CD4-positive, alpha-beta T cell treated with Interleukin-10 for 1 hour (primary cell): Measurements from ENCODE around the gene LZIC.
"Not testable (repeated sequence)": the region's sequence is repeated elsewhere in the genome, so short reads cannot be mapped to it uniquely, and the experiment has no call there.

Experiments used
- DNase-seq: peaks from one replicate; pipeline ENCODE4 v3.0.0-alpha.2; 2020

The LZIC gene

DNA sequence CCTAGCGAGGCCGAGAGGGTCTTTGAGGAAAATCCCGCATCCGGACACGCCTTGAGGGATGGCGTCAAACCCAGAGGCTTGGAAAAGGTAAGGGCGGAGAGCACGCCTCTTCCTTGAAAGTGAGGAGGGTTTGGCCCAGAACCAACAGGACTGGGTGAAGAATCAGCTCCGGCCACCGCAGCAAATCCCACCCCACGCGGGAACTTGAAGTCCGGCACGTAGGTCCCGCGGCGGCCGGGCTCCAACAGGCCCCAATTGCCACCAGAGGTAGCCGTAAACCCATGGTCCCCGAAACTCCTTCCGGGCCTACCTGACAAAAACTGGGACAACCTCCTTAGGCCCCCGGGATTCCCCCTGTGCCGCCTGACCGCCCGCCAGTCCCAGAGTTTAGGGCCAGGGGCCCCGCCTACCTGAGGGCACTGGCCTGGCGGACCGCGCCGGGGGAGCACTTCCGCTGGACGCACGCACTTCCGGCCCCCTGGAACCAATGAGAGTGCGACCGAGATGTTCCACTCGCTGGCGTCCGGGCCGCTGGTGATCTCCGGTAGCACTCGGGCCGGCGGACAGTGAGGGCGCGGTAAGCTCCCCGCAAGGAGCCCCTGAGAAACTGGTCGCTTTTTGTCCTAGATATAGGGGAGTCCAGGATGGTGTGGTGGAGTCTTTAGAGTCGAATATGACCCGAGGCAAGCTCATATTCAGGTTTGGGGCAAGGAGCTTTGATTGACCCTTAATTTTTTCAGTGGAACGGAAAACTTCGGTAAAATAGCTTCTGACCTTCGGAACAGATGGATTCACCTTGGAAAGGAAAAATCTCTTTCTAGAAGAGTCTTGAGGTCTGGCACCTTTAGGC lies at the start of gene LZIC, which contains the start of gene NMNAT1:
Gene LZIC, minus strand, starts transcription at position 453 of the 850 bp plus-strand sequence. CDS start 6,772 bp downstream, outside the sequence.
Gene NMNAT1, plus strand, starts transcription at position 537 of the 850 bp plus-strand sequence. CDS start 28,599 bp downstream, outside the sequence.
- DNase-seq, result peak; percentile 93

GRCh38 chr1:9992910-9993309 lies 49.7 kb upstream of the LZIC start:
- no peak for DNase-seq

DNA sequence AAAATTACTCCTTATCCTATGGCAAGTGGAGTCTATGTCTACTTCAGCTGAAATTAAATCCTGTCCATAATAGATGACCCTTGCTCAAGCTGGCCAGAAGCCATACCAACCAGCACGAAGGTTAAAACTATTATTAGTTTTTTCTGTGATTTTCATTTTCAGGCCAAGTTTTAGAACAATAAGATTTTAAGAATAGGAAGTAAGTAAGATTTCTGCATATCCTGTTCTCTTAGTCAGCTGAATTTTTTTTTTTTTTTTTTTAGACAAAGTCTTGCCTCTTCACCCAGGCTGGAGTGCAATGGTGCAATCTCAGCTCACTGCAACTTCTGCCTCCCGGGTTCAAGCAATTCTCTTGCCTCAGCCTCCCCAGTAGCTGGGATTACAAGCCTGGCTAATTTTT lies 47.8 kb upstream of the LZIC start:
- DNase-seq, result no peak

DNA sequence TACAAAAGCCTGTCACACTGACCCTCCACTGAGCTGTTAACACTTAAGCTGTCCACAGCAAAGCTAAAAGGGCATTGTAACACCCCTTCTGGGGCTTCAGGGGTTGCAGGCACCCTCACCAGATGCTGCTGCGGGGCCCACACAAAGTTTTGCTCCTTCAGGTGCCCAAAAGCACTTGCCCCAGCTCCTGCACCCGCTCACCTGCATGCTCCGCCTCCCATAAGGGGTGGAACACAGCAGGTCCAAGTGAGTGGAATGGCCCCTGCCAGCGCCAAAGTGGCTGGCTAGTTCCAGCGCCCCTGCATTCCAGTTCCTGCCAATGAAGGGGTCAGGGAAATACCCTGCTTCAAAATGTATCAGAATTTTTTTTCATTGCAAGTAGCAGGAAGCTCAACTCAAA lies 46.6 kb upstream of the LZIC start:
- no peak for DNase-seq

DNA sequence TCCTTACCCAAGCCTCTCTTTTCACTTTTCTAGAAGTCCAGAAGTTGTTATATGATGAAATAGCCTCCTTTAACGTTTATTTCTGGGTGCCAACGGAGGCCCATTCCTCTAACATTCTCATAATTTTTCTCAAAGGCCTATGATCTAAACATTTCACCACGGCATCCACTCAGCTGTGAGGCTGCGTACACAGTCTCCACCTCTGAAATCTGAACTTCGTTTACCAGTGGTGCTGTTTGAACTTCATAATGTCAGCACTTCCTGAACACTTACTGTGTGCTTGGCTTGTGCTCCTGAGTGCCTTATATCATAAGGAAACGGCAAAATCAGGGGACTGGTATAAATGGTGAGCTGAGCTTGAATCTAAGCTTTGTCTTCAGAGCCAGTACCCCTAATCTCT lies 41.8 kb upstream of the LZIC start:
- DNase-seq, result no peak

DNA sequence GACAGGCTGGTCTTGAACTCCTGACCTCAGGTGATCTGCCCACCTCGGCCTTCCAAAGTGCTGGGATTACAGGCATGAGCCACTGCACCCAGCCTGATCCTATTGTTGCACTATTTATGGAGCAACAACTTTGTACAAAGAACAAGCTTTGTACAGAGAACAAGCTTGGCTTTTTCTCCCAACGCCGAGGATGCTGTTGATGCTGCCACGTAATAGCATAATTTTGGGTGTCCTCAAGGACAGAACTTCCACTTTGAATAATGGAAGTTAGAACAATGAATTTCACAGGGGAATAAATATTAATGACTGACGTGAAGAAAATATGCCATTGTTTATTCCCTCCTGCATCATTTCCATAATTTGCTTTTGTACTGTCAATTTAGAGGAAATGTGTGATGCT lies 41.1 kb upstream of the LZIC start:
- DNase-seq, result no peak

- no peak for DNase-seq
Measured at GRCh38 chr1:9960706-9961562, 17.7 kb upstream of the LZIC start.

GRCh38 chr1:9960011-9960410 lies 16.8 kb upstream of the LZIC start:
- no peak for DNase-seq

GRCh38 chr1:9957726-9958125 lies 14.5 kb upstream of the LZIC start:
- DNase-seq, result no peak

DNA sequence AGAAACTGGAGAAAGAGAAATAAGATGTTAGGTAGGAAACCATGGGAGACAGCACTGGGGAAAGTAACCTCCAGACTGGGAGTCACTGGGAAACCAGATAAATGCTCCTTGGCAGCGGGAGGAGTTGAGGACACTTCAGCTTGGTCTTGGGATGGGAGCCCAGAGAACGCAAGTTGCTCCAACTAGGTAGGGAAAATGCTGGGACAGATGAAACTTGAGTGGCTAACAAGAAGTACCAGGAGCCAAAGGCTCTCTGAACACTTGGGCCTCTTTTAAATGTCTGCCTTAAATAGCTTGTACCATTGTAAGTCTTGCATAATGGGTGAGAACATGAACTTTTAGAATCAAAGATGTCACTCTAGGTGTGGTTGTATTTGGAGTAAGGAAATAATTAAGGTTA lies 3.1 kb upstream of the LZIC start:
- DNase-seq, result no peak

DNA sequence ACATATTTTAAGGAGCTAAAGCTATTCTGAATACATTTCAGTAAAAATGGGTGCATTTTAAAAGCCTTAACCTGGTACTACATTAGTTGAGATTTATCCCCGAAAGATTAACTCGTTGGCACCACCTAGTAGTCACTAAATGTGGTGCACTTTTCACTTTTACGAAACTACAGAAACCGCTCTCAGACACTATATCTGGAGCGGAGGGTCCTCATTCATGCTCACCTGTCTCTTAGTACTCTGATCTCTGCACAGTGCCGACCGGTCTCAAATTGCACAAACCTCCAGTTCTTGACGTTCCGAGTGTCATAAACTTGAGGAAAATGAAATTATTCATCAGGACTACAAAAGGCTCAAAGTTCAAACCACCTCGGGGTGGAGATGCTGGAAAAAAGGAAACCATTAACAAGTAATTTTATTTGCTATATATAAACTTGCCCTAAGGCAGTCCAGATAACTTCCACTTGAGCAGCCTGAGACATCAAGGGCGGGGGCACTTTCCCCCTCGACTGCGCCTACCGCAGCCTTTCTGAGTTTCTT lies 722 bp downstream of the LZIC start:
- peak; percentile 53 for DNase-seq

- DNase-seq, result no peak
Measured at GRCh38 chr1:9929431-9930385, 13.5 kb downstream of the LZIC start.

GRCh38 chr1:9927259-9927658 lies 15.9 kb downstream of the LZIC start:
- DNase-seq, result no peak

- DNase-seq, result no peak
Measured at GRCh38 chr1:9922342-9922741, 20.8 kb downstream of the LZIC start.

- DNase-seq, result no peak
Measured at GRCh38 chr1:9920606-9921005, 22.6 kb downstream of the LZIC start.

GRCh38 chr1:9917901-9918300 lies 25.3 kb downstream of the LZIC start:
- no peak for DNase-seq

- DNase-seq, result not testable (repeated sequence)
Measured at GRCh38 chr1:9917495-9917894, 25.7 kb downstream of the LZIC start.

DNA sequence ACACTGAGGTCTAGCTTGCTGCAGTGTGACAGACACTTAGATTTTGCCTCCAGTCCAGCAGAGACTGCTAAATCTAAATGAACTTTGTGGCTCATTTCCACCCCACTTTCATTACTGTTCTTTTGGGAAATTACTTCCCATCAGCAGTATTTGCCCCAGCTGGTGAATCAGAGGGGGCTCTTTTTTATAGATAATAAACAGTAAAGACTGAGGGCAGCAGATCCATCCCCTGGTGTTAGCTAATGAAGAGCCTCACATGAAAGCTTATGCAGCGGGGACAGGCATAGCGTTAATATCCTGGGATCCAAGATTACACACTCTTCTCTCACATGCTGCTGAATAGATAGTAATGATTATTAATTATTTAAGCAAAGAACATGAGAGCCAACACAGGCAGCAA lies 26.7 kb downstream of the LZIC start:
- no peak for DNase-seq

- DNase-seq, result no peak
Measured at GRCh38 chr1:9914610-9914937, 28.6 kb downstream of the LZIC start.

GRCh38 chr1:9912264-9912936 lies 30.8 kb downstream of the LZIC start:
- DNase-seq, result no peak

DNA sequence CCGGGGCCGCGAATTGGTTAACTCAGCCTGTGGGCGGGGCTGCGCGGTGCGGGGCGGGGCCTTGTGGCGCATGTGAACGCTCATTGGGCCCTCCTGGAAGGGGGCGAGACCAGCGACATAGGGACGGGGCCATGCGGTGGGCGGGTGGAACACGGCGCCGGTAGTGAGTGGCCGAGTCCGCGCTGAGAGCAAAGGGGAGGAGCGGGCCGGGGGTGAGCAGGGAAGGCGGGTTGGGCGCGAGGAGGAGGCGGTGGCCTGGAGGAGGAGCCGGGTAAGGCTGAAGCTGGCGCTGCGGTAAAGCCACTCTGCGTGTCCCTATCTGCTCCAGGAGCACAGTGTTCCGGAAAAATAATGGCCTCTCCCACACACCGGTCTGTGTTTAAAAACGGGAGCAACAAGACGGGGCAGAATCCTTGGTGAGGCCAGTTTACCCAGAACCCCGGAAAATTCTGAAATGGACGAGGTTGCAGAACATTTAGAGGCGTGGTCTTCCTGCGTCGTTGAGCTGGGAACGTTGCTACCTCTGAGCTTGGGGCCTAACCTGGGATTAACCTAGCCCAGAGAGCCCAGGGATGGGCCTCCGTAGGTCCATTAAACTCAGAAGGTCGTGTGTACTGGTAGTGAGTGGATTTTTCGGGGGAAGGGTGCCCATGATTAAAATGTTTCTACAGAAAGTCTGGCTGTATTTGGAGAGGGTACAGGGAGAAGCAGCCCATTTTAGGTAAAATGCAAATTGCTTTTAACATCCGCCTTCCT lies 32.6 kb downstream of the LZIC start:
- peak; percentile 100 for DNase-seq
